ENCODE measurements around the gene TET3. TPM values are rescaled to one million over a fixed set of nuclear protein-coding genes. Genes with fewer than 3 reads are reported as not detected.

Gene TET3
- total RNA-seq: 1 to 10 TPM; 2.1 to 3.3 TPM

GRCh38 chr2:73984203-73984921, at the start of gene TET3:
Gene TET3 (plus strand): TSS chr2:73984910. CDS start chr2:73986404, 1,494 bp downstream.

Small RNA genes lying within 50 kb of the gene (small RNA-seq; reads per million reads assigned to genes)
- gene AC110801.1: 0 reads per million in 2 donors
- 0 to 0.17 reads per million in 2 donors for gene RNA5SP97

Other genes with a start within 250 kb of the TET3 start
- 10 to 100 TPM; 23.1 to 33.0 TPM for gene TPRKB, start 247.6 kb upstream of the TET3 start, total RNA-seq
- 10 to 100 TPM; 20.0 to 24.3 TPM for gene DUSP11, start 204.8 kb upstream of the TET3 start, total RNA-seq
- not detected for gene C2orf78, start 200.7 kb upstream of the TET3 start, total RNA-seq
- 10 to 100 TPM; 31.0 to 41.3 TPM for gene STAMBP, start 155.9 kb upstream of the TET3 start, total RNA-seq
- 1 to 10 TPM in 1 of 2 donors, under 1 TPM in 1; under 0.01 to 4.7 TPM for gene ACTG2, start 91.9 kb upstream of the TET3 start, total RNA-seq
- gene DGUOK, start 58.0 kb upstream of the TET3 start, total RNA-seq: 10 to 100 TPM; 45.4 to 67.3 TPM
- gene BOLA3, start 163.0 kb downstream of the TET3 start, total RNA-seq: 10 to 100 TPM; 30.3 to 76.9 TPM
- 10 to 100 TPM; 77.4 to 97.6 TPM for gene MOB1A, start 194.0 kb downstream of the TET3 start, total RNA-seq
- gene MTHFD2, start 213.7 kb downstream of the TET3 start, total RNA-seq: 10 to 100 TPM; 42.3 to 52.7 TPM

Measured in melanocyte of skin (primary cell).